Nephron progenitor cell (in vitro differentiated cells): ENCODE data around the gene TOR1AIP2.
"Not testable (repeated sequence)": the region's sequence is repeated elsewhere in the genome, so short reads cannot be mapped to it uniquely, and the experiment has no call there.

ENCODE experiments used
- DNase-seq: peaks from one replicate; pipeline ENCODE4 v3.0.0; 2021
- H3K27ac Mint-ChIP-seq: 2 replicates; pipeline ENCODE4 v1.8.0; 2021; ENCODE audit warnings: mild to moderate bottlenecking, moderate library complexity, mixed read lengths
- H3K27me3 Mint-ChIP-seq: 2 replicates; pipeline ENCODE4 v1.8.0; 2021; ENCODE audit warnings: mild to moderate bottlenecking, low read depth, mixed read lengths; ENCODE audit not compliant: poor library complexity
- H3K36me3 Mint-ChIP-seq: 2 replicates; pipeline ENCODE4 v1.8.0; 2021; ENCODE audit warnings: low read depth, mixed read lengths
- H3K4me1 Mint-ChIP-seq: 2 replicates; pipeline ENCODE4 v1.8.0; 2021; ENCODE audit warnings: mixed read lengths
- H3K4me3 Mint-ChIP-seq: 2 replicates; pipeline ENCODE4 v1.8.0; 2021; ENCODE audit warnings: mild to moderate bottlenecking, moderate library complexity, mixed read lengths
- H3K9me3 Mint-ChIP-seq: 2 replicates; pipeline ENCODE4 v1.8.0; 2021; ENCODE audit warnings: mild to moderate bottlenecking, moderate library complexity, mixed read lengths
- TF ChIP-seq, protein P1 (sequence below): fragments of 200-600 bp; sonication (generic); IDR thresholded peaks from 2 replicates; pipeline ENCODE4 v1.5.0; 2021; ENCODE audit warnings: antibody characterized with exemption

The TOR1AIP2 gene

DNA sequence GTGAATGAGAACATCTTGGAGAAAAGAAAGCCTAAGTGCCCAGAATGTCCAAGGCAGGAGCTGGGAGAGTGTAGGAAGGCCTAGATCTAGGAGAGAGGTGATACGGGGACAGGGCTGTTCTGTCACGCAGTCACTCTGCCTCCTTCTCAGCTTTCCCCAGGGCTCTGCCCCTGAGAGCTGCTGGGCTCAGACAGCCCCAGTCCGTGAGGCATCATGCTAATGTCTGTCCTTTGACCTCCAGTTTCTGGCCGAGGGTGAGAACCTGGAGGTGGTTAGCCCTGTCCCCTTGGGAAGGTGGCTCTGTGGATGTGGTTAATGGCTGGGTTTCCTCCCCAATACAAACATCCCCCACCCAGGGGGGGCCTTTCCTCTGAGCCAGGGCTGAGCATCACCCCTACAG lies 71.3 kb downstream of the TOR1AIP2 start:
- TF ChIP-seq, protein P1, sequence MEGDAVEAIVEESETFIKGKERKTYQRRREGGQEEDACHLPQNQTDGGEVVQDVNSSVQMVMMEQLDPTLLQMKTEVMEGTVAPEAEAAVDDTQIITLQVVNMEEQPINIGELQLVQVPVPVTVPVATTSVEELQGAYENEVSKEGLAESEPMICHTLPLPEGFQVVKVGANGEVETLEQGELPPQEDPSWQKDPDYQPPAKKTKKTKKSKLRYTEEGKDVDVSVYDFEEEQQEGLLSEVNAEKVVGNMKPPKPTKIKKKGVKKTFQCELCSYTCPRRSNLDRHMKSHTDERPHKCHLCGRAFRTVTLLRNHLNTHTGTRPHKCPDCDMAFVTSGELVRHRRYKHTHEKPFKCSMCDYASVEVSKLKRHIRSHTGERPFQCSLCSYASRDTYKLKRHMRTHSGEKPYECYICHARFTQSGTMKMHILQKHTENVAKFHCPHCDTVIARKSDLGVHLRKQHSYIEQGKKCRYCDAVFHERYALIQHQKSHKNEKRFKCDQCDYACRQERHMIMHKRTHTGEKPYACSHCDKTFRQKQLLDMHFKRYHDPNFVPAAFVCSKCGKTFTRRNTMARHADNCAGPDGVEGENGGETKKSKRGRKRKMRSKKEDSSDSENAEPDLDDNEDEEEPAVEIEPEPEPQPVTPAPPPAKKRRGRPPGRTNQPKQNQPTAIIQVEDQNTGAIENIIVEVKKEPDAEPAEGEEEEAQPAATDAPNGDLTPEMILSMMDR: no peak
- no peak for DNase-seq

DNA sequence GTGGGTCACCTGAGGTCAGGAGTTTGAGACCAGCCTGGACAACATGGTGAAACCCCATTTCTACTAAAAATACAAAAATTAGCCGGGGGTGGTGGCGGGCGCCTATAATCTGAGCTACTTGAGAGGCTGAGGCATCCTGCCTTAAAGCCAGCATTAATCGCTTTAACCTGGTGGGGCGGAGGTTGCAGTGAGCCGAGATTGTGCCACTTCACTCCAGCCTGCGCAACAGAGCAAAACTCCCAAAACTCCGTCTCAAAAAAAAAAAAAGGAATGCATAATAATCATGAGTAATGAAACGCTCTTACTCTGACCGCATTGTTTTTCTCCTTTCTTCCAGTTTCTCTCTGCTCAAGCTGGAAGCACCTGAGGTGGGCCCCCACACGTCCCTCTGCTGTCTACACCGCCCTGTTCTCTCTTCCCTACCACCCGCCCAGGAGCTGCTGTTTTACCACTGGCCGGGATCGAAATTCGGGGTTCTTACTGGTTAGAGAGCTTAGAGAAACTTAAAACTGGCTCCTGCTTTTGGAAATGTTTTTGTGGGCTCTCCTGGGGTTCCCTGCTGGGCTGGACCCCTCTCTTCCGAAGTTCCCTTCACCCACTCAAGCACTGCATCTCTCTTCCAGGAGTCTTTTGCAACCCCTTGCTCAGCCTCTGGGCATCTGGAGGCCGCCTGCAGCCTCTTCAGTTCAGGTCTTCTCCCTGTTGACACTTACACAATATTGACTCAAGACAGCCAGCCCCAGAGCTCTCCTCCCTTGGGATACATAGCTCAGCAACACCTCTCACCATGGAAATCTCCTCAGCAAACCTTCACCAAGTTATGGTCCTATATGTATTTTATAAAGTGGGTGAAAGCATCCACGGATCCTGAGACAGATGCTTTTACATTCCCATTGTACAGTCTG lies 72.1 kb downstream of the TOR1AIP2 start:
- Mint-ChIP-seq H3K9me3 (no peaks in the 10 kb centered on the region), H3K27me3 (peaks cover 5% of the 10 kb centered on the region), H3K36me3 (no peaks in the 10 kb centered on the region), H3K4me1 (peaks cover 37% of the 10 kb centered on the region), H3K4me3 (no peak overlapping the region), H3K27ac (peak overlapping the region; percentile 18)
- TF ChIP-seq, protein P1: no peak
- DNase-seq: no peak

More for the DNA sequence above, 71.3 kb downstream of the TOR1AIP2 start:
- Mint-ChIP-seq H3K4me3 (no peak overlapping the region), H3K9me3 (no peaks in the 10 kb centered on the region), H3K36me3 (no peaks in the 10 kb centered on the region), H3K4me1 (peaks cover 44% of the 10 kb centered on the region), H3K27me3 (peaks cover 8% of the 10 kb centered on the region), H3K27ac (peak overlapping the region; percentile 92)

DNA sequence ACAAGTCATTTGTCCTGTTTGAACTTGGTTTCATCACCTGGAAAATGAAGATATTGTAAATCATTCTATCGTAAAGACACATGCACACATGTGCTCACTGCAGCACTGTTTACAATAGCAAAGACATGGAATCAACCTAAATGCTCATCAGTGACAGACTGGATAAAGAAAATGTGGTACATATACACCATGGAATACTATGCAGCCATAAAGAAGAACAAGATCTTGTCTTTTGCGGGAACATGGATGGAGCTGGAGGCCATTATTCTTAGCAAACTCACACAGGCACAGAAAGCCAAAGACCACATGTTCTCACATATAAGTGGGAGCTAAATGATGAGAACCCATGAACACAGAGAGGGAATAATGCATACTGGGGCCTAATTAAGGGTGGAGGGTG lies 73.2 kb downstream of the TOR1AIP2 start:
- H3K27me3 Mint-ChIP-seq, DNase-seq, H3K4me3 Mint-ChIP-seq, H3K36me3 Mint-ChIP-seq, H3K27ac Mint-ChIP-seq, H3K9me3 Mint-ChIP-seq: not testable (repeated sequence)
- peaks cover 27% of the 10 kb centered on the region for H3K4me1 Mint-ChIP-seq

DNA sequence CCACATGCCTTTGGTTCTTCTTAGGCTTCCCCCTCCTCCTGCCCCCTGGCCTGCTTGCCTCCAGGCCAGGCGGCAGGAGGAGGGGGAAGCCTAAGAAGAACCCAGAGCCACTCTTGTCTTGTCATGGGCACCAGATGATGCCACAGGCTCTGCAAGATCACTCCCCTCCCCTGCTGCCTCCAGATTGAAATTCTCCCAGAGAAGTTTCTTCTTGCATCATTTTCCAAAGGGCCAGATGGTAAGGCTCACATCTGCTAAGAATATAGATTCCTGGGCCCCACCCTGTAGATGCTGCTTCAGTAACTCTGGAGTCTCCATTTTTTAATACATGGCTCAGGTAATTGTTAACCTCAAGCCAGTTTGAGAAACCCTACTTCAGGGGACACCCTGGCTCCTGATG lies 73.7 kb downstream of the TOR1AIP2 start:
- TF ChIP-seq, protein P1: no peak
- Mint-ChIP-seq H3K27me3 (no peaks in the 10 kb centered on the region), H3K4me3 (no peak overlapping the region), H3K4me1 (peaks cover 32% of the 10 kb centered on the region), H3K9me3 (no peaks in the 10 kb centered on the region), H3K36me3 (no peaks in the 10 kb centered on the region), H3K27ac (no peak overlapping the region)
- no peak for DNase-seq

DNA sequence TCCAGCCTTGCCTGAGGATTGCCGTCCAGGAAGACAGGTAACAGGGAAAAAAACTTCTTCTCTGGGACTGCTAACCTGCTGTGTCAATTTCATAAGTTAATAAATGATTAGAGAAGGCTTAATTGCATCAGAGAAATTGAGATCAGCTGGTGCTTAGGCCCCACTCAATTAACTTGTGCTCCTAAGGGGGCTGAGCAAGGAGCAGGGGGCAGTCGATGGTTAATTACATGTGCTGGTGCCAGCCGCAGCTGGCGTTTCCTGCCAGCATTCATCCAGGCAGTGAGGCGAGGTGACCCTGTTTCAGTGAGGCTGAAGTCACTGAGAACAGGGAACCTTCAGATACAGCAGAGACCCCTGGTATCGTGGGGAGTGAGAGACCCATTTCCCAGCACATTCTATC lies 74.5 kb downstream of the TOR1AIP2 start:
- H3K27ac Mint-ChIP-seq: no peak overlapping the region

DNA sequence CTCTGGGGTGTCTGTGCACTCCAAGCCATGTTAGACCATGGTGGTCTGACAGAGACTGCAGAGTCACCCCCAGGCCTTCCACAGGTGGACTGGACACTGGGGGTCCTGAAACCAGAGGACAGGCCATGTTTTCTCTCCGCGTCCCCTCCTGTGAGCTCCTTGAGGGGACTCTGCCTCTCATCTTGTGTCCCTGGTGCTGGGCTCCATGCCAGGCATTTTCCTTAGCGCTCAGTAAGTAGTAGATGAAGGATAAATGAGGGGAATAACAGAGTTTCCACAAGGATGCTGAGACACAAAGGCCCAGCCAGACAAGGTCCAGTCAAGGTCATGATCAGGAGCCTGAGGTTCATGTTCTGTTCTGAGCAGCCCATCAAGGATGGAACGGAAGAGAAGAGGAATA lies 77.1 kb downstream of the TOR1AIP2 start:
- no peak for DNase-seq
- no peak overlapping the region for H3K27ac Mint-ChIP-seq
- no peak overlapping the region for H3K4me3 Mint-ChIP-seq
- TF ChIP-seq, protein P1: no peak
- peaks cover 9% of the 10 kb centered on the region for H3K27me3 Mint-ChIP-seq
- H3K9me3 Mint-ChIP-seq: no peaks in the 10 kb centered on the region
- no peaks in the 10 kb centered on the region for H3K36me3 Mint-ChIP-seq
- H3K4me1 Mint-ChIP-seq: peaks cover 12% of the 10 kb centered on the region

More for the DNA sequence above, 74.5 kb downstream of the TOR1AIP2 start:
- Mint-ChIP-seq H3K36me3 (no peaks in the 10 kb centered on the region), H3K9me3 (no peaks in the 10 kb centered on the region), H3K4me3 (no peak overlapping the region), H3K27me3 (peaks cover 5% of the 10 kb centered on the region), H3K4me1 (peaks cover 31% of the 10 kb centered on the region)
- TF ChIP-seq, protein P1: no peak
- DNase-seq: no peak
